Pancreas (tissue), 10 donors: ENCODE measurements around the gene PCLAF. TPM values are rescaled to one million over a fixed set of nuclear protein-coding genes. Genes with fewer than 3 reads are reported as not detected.
"Not testable (repeated sequence)": the region's sequence is repeated elsewhere in the genome, so short reads cannot be mapped to it uniquely, and the experiment has no call there.

Experiments used
- ATAC-seq, 4 donors: fragments of 200-7000 bp; cut with Tn5 transposase; one replicate each; pipeline versions ENCODE4 v1.8.0 to v1.9.1; 2020; ENCODE audit warnings: mild to moderate bottlenecking in 4 of 4, moderate library complexity in 4 of 4
- DNase-seq, 6 donors: peaks; one replicate each; pipeline ENCODE4 v3.0.0-alpha.2; 2020
- FAIRE-seq: peaks from 2 replicates; lab custom pipeline; 2012; peaks lifted over from hg19 to GRCh38; lab: Jason Lieb, UNC
- H3K27ac ChIP-seq, 4 donors: fragments of 200-600 bp; sonication (generic); 1 replicate in 3 of 4; 2 replicates in 1 of 4; pipeline versions ENCODE4 v1.5.0 to v1.8.0; 2020
- H3K27me3 ChIP-seq, 4 donors: fragments of 200-600 bp; one replicate each; pipeline ENCODE4 v1.8.0; 2021
- H3K36me3 ChIP-seq, 3 donors: fragments of 200-600 bp; sonication (generic) in 1 of 3; one replicate each; pipeline versions ENCODE4 v1.5.0 to v1.8.0; 2020 to 2021
- H3K4me1 ChIP-seq, 3 donors: fragments of 200-600 bp; one replicate each; pipeline ENCODE4 v1.8.0; 2021
- H3K4me3 ChIP-seq, 4 donors: fragments of 200-600 bp; sonication (generic) in 2 of 4; one replicate each; pipeline versions ENCODE4 v1.5.0 to v1.8.0; 2020 to 2021
- H3K9me3 ChIP-seq, 4 donors: fragments of 200-600 bp; one replicate each; pipeline ENCODE4 v1.8.0; 2021
- CTCF ChIP-seq, 4 donors: fragments of 200-600 bp; sonication (generic) in 3 of 4; IDR thresholded peaks; one replicate each; pipeline versions ENCODE4 v1.5.0 to v1.8.0; 2021; ENCODE audit warnings: antibody characterized with exemption in 4 of 4
- WGBS, 2 donors: extraction: QIAGEN DNeasy Blood & Tissue Kit; methylation state at CpG; one replicate each; pipeline ENCODE4 v1.1.7; 2013; 5-methylcytosine and 5-hydroxymethylcytosine counted together
- intact Hi-C, 3 donors: fragments of 100-400 bp; cut with DNase I; formaldehyde crosslinking; loops; one replicate each; pipeline versions ENCODE4 v1.11.1 to v1.14.2; 2022
- polyA plus RNA-seq, 2 donors: library from polyadenylated mRNA; stranded (reverse); fragments of 200-250 nt; gene quantifications; one replicate each; pipeline ENCODE4 v1.2.3, GENCODE V29; 2013
- total RNA-seq, 6 donors: library from RNA; stranded (reverse); fragmentation: NEBNext Ultra II Directional in 4 of 6; extraction: Animal tissue kit (Norgen Biotek cat#: 25700) in 4 of 6; gene quantifications; one replicate each; pipeline versions ENCODE4 v1.2.1 to v1.2.4, GENCODE V29; 2021 to 2023
- donor health status: healthy with polysubstance abuse.
- donor health status: DM: no; HTN: no; CAD: no; lungs with moderate emphysema.
- donor health status: DM: no; HTN: no; CAD: no.
- donor health status: control.
- donor health status: control.
- donor health status: Bipolar disorder and iron deficiency.
- donor health status: DM: yes; HTN: yes; CAD: no.
- donor health status: DM: no; HTN: no; CAD: no.
- donor health status: DM: no; HTN: no; CAD: no.
- donor health status: DM: yes; HTN: yes; CAD: no.

Gene PCLAF
- total and polyA plus RNA-seq, 8 donors, result 0.51 to 2.2 (median 1.5) TPM

DNA sequence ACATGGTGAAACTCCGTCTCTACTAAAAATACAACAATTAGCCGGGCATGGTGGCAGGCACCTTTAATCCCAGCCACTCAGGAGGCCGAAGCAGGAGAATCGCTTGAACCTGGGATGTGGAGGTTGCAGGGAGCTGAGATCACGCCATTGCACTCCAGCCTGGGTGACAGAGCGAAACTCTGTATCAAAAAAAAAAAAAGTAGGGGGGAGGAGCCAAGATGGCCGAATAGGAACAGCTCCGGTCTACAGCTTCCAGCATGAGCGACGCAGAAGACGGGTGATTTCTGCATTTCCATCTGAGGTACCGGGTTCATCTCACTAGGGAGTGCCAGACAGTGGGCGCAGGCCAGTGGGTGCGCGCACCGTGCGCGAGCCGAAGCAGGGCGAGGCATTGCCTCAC, 54.8 kb downstream of the PCLAF start:
- DNase-seq, intact Hi-C loops, ATAC-seq, H3K27me3 ChIP-seq, H3K4me3 ChIP-seq, H3K27ac ChIP-seq, H3K4me1 ChIP-seq, FAIRE-seq, H3K36me3 ChIP-seq, H3K9me3 ChIP-seq: not testable (repeated sequence)
- 93% methylated on average over 11 of the region's 20 CpGs for WGBS, 2 donors

GRCh38 chr15:64324165-64324877, 56.9 kb downstream of the PCLAF start:
- no peak for ATAC-seq
- no peak overlapping the region for H3K27ac ChIP-seq
- WGBS, 2 donors, result 92 to 96% methylated on average over 5 of the region's 5 CpGs
- H3K9me3 ChIP-seq, result no peaks in the 10 kb centered on the region
- no peak for FAIRE-seq
- intact Hi-C loops, result no loop called here
- no peak overlapping the region for H3K4me3 ChIP-seq
- H3K36me3 ChIP-seq, result no peaks in the 10 kb centered on the region
- no peak for TF ChIP-seq CTCF (IDR thresholded peaks at IDR 0.05)
- no peaks in the 10 kb centered on the region for H3K4me1 ChIP-seq
- DNase-seq, result no peak
- H3K27me3 ChIP-seq, result no peaks in the 10 kb centered on the region

GRCh38 chr15:64315216-64315615, 66.0 kb downstream of the PCLAF start:
- FAIRE-seq (no peak), ATAC-seq (no peak), DNase-seq (no peak)
- H3K36me3 ChIP-seq, result no peaks in the 10 kb centered on the region
- no peaks in the 10 kb centered on the region for H3K27me3 ChIP-seq
- H3K27ac ChIP-seq, result no peak overlapping the region
- H3K4me1 ChIP-seq, result peaks cover 0 to under 1% (median under 1%) of the 10 kb centered on the region in 3 donors
- intact Hi-C loops, result no loop called here
- no peak for TF ChIP-seq CTCF (IDR thresholded peaks at IDR 0.05)
- no peaks in the 10 kb centered on the region for H3K9me3 ChIP-seq
- WGBS, 2 donors, result 75 to 77% methylated on average over 4 of the region's 4 CpGs
- H3K4me3 ChIP-seq, result no peak overlapping the region

DNA sequence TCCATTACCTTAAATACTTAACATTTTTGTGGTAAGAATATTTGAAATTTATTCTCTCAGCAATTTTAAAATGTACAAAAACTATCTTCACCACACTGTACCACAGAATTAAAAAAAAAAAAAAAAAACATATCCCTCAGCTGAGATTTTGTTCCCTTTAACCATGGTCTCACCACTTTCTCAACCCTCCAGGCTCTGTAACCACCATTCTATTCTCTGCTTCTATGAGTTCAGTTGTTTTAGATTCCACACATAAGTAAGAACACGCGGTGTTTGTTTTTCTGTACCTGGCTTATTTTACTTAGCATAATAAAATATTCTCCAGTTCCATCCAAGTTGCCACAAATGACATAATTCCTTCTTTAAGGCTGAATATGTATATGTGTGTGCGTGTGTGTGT, 66.8 kb downstream of the PCLAF start:
- DNase-seq (no peak), ATAC-seq (no peak), FAIRE-seq (no peak)
- 94 to 95% methylated on average over 3 of the region's 3 CpGs for WGBS, 2 donors
- Histone ChIP-seq H3K4me1 (peaks cover 0 to 5% (median 3%) of the 10 kb centered on the region in 3 donors), H3K27me3 (no peaks in the 10 kb centered on the region), H3K4me3 (no peak overlapping the region), H3K27ac (no peak overlapping the region), H3K9me3 (no peaks in the 10 kb centered on the region), H3K36me3 (no peaks in the 10 kb centered on the region)
- intact Hi-C loops, result no loop called here
- TF ChIP-seq CTCF (IDR thresholded peaks at IDR 0.05), result no peak

Other genes starting within 250 kb of the PCLAF start
- 1 to 10 TPM in 3 of 6 donors, under 1 TPM in 3; 0.51 to 3.5 (median 1.0) TPM for gene SNX22, start 229.7 kb downstream of the PCLAF start, total RNA-seq
- gene SNX22, start 229.7 kb downstream of the PCLAF start, polyA plus RNA-seq, result 1 to 10 TPM; 1.4 to 4.0 TPM
- 100 to 1,000 TPM; 230 to 367 (median 349) TPM for gene PPIB, start 218.4 kb downstream of the PCLAF start, total RNA-seq
- 100 to 1,000 TPM; 432 to 576 TPM for gene PPIB, start 218.4 kb downstream of the PCLAF start, polyA plus RNA-seq
- 10 to 100 TPM in 1 of 6 donors, 1 to 10 TPM in 5; 6.0 to 12.1 (median 8.1) TPM for gene CSNK1G1, start 25.3 kb downstream of the PCLAF start, total RNA-seq
- gene CSNK1G1, start 25.3 kb downstream of the PCLAF start, polyA plus RNA-seq, result 1 to 10 TPM; 2.4 to 3.4 TPM
- 10 to 100 TPM in 3 of 6 donors, 1 to 10 TPM in 3; 9.1 to 17.5 (median 10.7) TPM for gene TRIP4, start 6.4 kb upstream of the PCLAF start, total RNA-seq
- 10 to 100 TPM; 11.7 to 15.4 TPM for gene TRIP4, start 6.4 kb upstream of the PCLAF start, polyA plus RNA-seq
- gene ZNF609, start 79.1 kb upstream of the PCLAF start, total RNA-seq, result 10 to 100 TPM; 10.9 to 25.2 (median 13.9) TPM
- 1 to 10 TPM; 4.2 to 6.0 TPM for gene ZNF609, start 79.1 kb upstream of the PCLAF start, polyA plus RNA-seq